B cell (primary cell): ENCODE results near the gene DOCK4. TPM values are rescaled to one million over a fixed set of nuclear protein-coding genes. Genes with fewer than 3 reads are reported as not detected.

Source experiments
- ATAC-seq: fragments of 200-7000 bp; cut with Tn5 transposase; one replicate; pipeline ENCODE4 v1.10.0; 2021; ENCODE audit warnings: low read depth, mild to moderate bottlenecking, moderate number of reproducible peaks, moderate library complexity
- CTCF ChIA-PET: fragments of 350-600 bp; sonication (Branson Sonifier 250); formaldehyde crosslinking; loops from one replicate; lab custom pipeline; 2021; ENCODE audit warnings: antibody characterized with exemption, inconsistent platforms; lab: Charles Lee
- POLR2A ChIA-PET: fragments of 350-600 bp; sonication (Branson Sonifier 250); formaldehyde crosslinking; loops from one replicate; lab custom pipeline; 2021; ENCODE audit warnings: antibody characterized with exemption; lab: Charles Lee
- DNase-seq: peaks from one replicate; pipeline ENCODE4 v3.0.0; 2013
- H2AFZ ChIP-seq: 2 replicates; pipeline ENCODE4 v1.6.1; 2012; ENCODE audit warnings: mild to moderate bottlenecking, low read depth, low read length; ENCODE audit not compliant: insufficient read depth, poor library complexity, severe bottlenecking
- H3K27ac ChIP-seq, 2 donors: 1 replicate in 1 of 2; 2 replicates in 1 of 2; pipeline ENCODE4 v1.5.1; 2012 to 2013; ENCODE audit warnings: low read length in 2 of 2, mild to moderate bottlenecking in 2 of 2, moderate library complexity in 1 of 2
- H3K27me3 ChIP-seq, 4 experiments: fragments of 200-600 bp in 1 of 4; sonication (generic) in 1 of 4; replicated peaks in 1 of 4; 1 replicate in 2 of 4; 2 replicates in 2 of 4; pipeline versions ENCODE4 v1.6.1 to v1.7.0; 2013 to 2016; ENCODE audit warnings: low read length in 3 of 4, mild to moderate bottlenecking in 2 of 4, mixed read lengths in 1 of 4, moderate library complexity in 1 of 4; ENCODE audit not compliant: insufficient read depth in 4 of 4, control insufficient read depth in 3 of 4; ENCODE audit errors: control extremely low read depth in 1 of 4
- H3K36me3 ChIP-seq, 2 experiments: replicated peaks in 1 of 2; 1 replicate in 1 of 2; 2 replicates in 1 of 2; pipeline versions ENCODE4 v1.6.1 to v1.7.1; 2013; ENCODE audit warnings: low read length in 1 of 2; ENCODE audit not compliant: insufficient read depth in 2 of 2, control insufficient read depth in 1 of 2; ENCODE audit errors: control extremely low read depth in 1 of 2, extremely low read depth in 1 of 2
- H3K4me1 ChIP-seq, 2 donors: fragments of 200-600 bp in 1 of 2; sonication (generic) in 1 of 2; 1 replicate in 1 of 2; 2 replicates in 1 of 2; pipeline versions ENCODE4 v1.5.1 to v1.6.1; 2013 to 2017; ENCODE audit warnings: low read length in 2 of 2; ENCODE audit not compliant: control insufficient read depth in 2 of 2, insufficient read depth in 2 of 2
- H3K4me2 ChIP-seq: replicated peaks from 2 replicates; pipeline ENCODE3; 2012; ENCODE audit warnings: mild to moderate bottlenecking, low read depth, low read length; ENCODE audit not compliant: poor library complexity, severe bottlenecking
- H3K4me3 ChIP-seq, 5 experiments: fragments of 200-600 bp in 1 of 5; sonication (generic) in 1 of 5; 1 replicate in 3 of 5; 2 replicates in 2 of 5; pipeline versions ENCODE4 v1.5.1 to v1.7.0; 2011 to 2016; ENCODE audit warnings: low read length in 4 of 5, mild to moderate bottlenecking in 4 of 5, low read depth in 2 of 5, control low read depth in 1 of 5, moderate library complexity in 1 of 5; ENCODE audit not compliant: insufficient read depth in 1 of 5; ENCODE audit errors: control extremely low read depth in 1 of 5, extremely low read depth in 1 of 5
- H3K79me2 ChIP-seq: fragments of 200-600 bp; sonication (generic); one replicate; pipeline ENCODE4 v1.6.0; 2016; ENCODE audit warnings: low read length; ENCODE audit not compliant: control insufficient read depth, insufficient read depth
- H3K9ac ChIP-seq: fragments of 200-600 bp; sonication (generic); 2 replicates; pipeline ENCODE4 v1.6.1; 2017; ENCODE audit warnings: mild to moderate bottlenecking, low read length, moderate library complexity
- H3K9me3 ChIP-seq, 3 donors: one replicate each; pipeline versions ENCODE4 v1.6.1 to v1.7.1; 2013; ENCODE audit warnings: low read length in 2 of 3; ENCODE audit not compliant: control insufficient read depth in 2 of 3, insufficient read depth in 1 of 3; ENCODE audit errors: control extremely low read depth in 1 of 3
- H4K20me1 ChIP-seq: 2 replicates; pipeline ENCODE4 v1.6.0; 2012; ENCODE audit warnings: mild to moderate bottlenecking, low read length; ENCODE audit not compliant: insufficient read depth, control insufficient read depth, poor library complexity, severe bottlenecking
- H3K27ac Mint-ChIP-seq: one replicate; pipeline ENCODE4 v1.8.0; 2021; ENCODE audit warnings: mixed read lengths
- H3K27me3 Mint-ChIP-seq: one replicate; pipeline ENCODE4 v1.8.0; 2021; ENCODE audit warnings: mixed read lengths
- H3K4me1 Mint-ChIP-seq: one replicate; pipeline ENCODE4 v1.8.0; 2021; ENCODE audit warnings: mixed read lengths
- H3K4me3 Mint-ChIP-seq: one replicate; pipeline ENCODE4 v1.8.0; 2021; ENCODE audit warnings: mixed read lengths
- H3K9me3 Mint-ChIP-seq: one replicate; pipeline ENCODE4 v1.8.0; 2022; ENCODE audit warnings: mixed read lengths; ENCODE audit not compliant: insufficient read depth
- EZH2 ChIP-seq: IDR thresholded peaks from 2 replicates; pipeline ENCODE4 v1.6.1; 2012; ENCODE audit warnings: borderline replicate concordance, low read depth, mild to moderate bottlenecking, moderate library complexity, low read length; ENCODE audit not compliant: insufficient read depth, poor library complexity, severe bottlenecking
- WGBS: methylation state at CpG from one replicate; pipeline ENCODE4 v1.1.5; 2013; ENCODE audit warnings: missing lambda C conversion rate; ENCODE audit not compliant: insufficient coverage; 5-methylcytosine and 5-hydroxymethylcytosine counted together
- intact Hi-C: fragments of 100-400 bp; cut with micrococcal nuclease; formaldehyde crosslinking; loops from one replicate; pipeline ENCODE4 v1.10.0; 2022
- polyA plus RNA-seq: library from polyadenylated mRNA; depleted of rRNA; stranded (reverse); fragments of >200 nt; gene quantifications from 2 replicates; pipeline ENCODE4 v1.2.3, GENCODE V29; 2012
- total RNA-seq, 2 donors: library from RNA; stranded (reverse); fragments of 120-200 nt in 1 of 2; gene quantifications; 1 replicate in 1 of 2; 2 replicates in 1 of 2; pipeline versions ENCODE4 v1.2.3 to v1.2.4, GENCODE V29; 2013 to 2022
- TF ChIP-seq, protein P1 (sequence below): fragments of 200-600 bp; IDR thresholded peaks from one replicate; pipeline ENCODE4 v1.8.0; 2022; ENCODE audit warnings: antibody characterized with exemption, mild to moderate bottlenecking

The DOCK4 gene
- total and polyA plus RNA-seq, 2 donors (not counting 1 experiment from before 2014, with no cell fraction given) = 0.03 to 4.1 TPM

DNA sequence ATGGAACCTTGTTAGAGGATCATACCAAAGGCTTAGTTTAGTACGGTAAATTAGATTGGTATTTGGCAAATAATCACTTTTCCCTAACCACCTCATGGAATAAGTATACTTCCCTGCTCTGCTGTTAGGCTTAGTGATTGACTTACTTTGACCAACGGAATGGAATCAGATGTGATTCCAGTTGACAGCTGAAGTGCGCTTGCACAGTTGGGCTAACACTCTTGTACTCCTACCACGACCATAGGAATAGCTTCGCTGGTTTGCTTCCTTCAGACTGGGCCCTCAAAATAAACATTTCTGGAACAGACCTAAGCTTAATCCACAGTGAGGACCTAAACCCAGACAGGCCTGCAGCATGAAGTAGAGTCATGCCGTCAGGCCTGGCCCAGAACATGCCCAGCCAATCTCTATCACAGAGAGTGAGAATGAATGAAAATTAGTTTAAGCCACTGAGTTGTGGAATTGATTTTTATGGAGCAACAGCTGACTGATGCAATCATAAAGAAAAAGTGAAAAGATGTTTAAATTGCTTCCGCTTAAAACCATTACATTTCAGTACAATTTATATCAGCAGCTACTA lies 122.3 kb downstream of the DOCK4 start:
- Histone ChIP-seq H3K4me2 (peak overlapping the region; percentile 31), H3K36me3 (no peaks in the 10 kb centered on the region), H3K27ac (no peak overlapping the region), H3K9me3 (no peaks in the 10 kb centered on the region), H2AFZ (no peak overlapping the region), H4K20me1 (no peaks in the 10 kb centered on the region), H3K9ac (no peak overlapping the region), H3K4me1 (peaks cover 27 to 36% of the 10 kb centered on the region in 2 donors), H3K79me2 (no peaks in the 10 kb centered on the region), H3K4me3 (no peak overlapping the region), H3K27me3 (no peaks in the 10 kb centered on the region)
- H3K27ac Mint-ChIP-seq = no peak overlapping the region
- intact Hi-C loops = no loop called here
- H3K4me3 Mint-ChIP-seq = peak overlapping the region; percentile 15
- CTCF ChIA-PET = no interaction called here
- DNase-seq = no peak
- no peak for ATAC-seq
- POLR2A ChIA-PET = no interaction called here
- TF ChIP-seq, protein P1, sequence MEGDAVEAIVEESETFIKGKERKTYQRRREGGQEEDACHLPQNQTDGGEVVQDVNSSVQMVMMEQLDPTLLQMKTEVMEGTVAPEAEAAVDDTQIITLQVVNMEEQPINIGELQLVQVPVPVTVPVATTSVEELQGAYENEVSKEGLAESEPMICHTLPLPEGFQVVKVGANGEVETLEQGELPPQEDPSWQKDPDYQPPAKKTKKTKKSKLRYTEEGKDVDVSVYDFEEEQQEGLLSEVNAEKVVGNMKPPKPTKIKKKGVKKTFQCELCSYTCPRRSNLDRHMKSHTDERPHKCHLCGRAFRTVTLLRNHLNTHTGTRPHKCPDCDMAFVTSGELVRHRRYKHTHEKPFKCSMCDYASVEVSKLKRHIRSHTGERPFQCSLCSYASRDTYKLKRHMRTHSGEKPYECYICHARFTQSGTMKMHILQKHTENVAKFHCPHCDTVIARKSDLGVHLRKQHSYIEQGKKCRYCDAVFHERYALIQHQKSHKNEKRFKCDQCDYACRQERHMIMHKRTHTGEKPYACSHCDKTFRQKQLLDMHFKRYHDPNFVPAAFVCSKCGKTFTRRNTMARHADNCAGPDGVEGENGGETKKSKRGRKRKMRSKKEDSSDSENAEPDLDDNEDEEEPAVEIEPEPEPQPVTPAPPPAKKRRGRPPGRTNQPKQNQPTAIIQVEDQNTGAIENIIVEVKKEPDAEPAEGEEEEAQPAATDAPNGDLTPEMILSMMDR = no peak
- TF ChIP-seq EZH2 = no peak
- H3K9me3 Mint-ChIP-seq = no peaks in the 10 kb centered on the region
- peaks cover 44% of the 10 kb centered on the region for H3K4me1 Mint-ChIP-seq
- WGBS = 100% methylated on average over 3 of the region's 7 CpGs
- H3K27me3 Mint-ChIP-seq = no peaks in the 10 kb centered on the region

DNA sequence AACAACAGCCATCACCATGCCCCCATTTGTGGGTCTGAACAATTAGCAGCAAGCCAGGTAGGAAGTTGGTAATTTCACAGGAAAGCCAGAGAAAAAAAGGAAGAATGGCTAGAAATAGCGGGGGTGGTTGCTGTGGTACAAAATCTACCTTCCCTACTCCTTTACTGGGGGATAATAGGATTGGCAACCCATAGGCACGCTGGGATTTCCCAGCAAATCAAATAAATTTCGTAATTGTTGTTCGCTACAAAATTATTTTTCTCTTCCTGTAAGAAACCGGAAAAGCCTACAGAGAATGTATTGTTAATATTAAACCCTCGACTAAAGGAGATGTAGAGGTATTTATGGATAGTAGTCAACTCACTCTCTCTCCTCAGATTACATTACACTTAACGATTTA lies 123.9 kb downstream of the DOCK4 start:
- Histone ChIP-seq H3K36me3 (no peaks in the 10 kb centered on the region), H3K9ac (no peak overlapping the region), H4K20me1 (no peaks in the 10 kb centered on the region), H3K9me3 (no peaks in the 10 kb centered on the region), H3K27ac (no peak overlapping the region), H3K4me2 (no peak overlapping the region), H2AFZ (no peak overlapping the region), H3K79me2 (no peaks in the 10 kb centered on the region), H3K27me3 (no peaks in the 10 kb centered on the region), H3K4me1 (peaks cover 27 to 36% of the 10 kb centered on the region in 2 donors), H3K4me3 (no peak overlapping the region)
- no peaks in the 10 kb centered on the region for H3K9me3 Mint-ChIP-seq
- no peak overlapping the region for H3K27ac Mint-ChIP-seq
- intact Hi-C loops = no loop called here
- no peak overlapping the region for H3K4me3 Mint-ChIP-seq
- DNase-seq = no peak
- no peak for ATAC-seq
- ChIA-PET CTCF (no interaction called here), POLR2A (no interaction called here)
- no peak for TF ChIP-seq EZH2
- TF ChIP-seq, protein P1 = no peak
- no peaks in the 10 kb centered on the region for H3K27me3 Mint-ChIP-seq
- WGBS = no CpG with 5 or more reads among the region's 7 CpGs
- peaks cover 44% of the 10 kb centered on the region for H3K4me1 Mint-ChIP-seq
